ENCODE results near the gene PRPH. TPM values are rescaled to one million over a fixed set of nuclear protein-coding genes. Genes with fewer than 3 reads are reported as not detected.
A peak's percentile ranks its signal among the peaks of the same experiment; 100 is the strongest.

Gene PRPH
- total and polyA plus RNA-seq, 9 of the 15 experiments (the other 6 are each of a cell fraction or from before 2014, with no cell fraction given): 0.27 to 1.9 (median 1.3) TPM; not detected in 1

DNA sequence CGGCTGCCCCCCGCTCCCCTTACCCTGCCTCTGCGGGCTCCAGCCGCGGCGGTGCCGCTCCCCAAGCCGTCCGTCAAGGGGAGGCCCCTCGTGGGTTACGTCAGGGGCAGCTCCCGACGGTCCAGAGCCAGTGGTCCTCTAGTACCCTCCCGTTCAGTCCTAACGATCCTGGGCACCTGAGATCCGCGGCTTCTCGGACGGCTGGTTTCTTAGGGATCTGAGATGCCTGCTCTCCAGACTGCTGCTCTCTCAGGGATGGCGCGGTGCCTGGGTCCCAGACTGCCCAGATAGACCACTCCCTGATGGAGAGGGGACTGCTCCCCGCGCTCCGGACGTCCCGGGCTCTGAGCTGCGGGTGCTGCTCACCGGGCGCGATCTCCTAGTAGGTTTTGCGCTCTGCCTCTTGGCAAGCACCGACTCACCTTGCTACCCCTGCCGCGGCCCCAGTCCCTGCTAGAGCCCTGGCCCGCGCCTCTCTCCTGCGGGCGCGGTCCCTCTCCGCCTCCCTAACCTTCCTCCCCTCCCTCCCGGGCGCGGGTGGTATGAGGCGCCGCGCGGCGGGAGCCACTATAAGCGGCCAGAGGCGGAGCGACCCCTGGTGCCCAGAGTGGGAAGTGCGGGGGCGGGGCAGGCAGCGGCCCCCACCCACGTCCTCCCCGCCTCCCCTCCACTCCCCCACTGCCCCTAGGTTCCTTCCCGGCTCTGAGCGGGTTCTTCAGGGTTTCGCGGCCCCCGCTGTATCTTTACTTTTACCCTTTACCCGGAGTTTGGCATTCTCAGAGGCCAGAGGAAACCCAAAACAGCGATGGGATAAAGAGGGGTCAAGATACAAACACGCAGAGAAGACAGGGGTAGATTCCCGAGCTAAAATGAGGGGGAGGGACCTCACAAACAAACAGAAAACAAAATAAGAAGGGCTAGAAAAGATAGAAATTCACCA lies 42.0 kb downstream of the PRPH start, which contains the start of gene C1QL4 (continued):
- TF ChIP-seq, protein P1, sequence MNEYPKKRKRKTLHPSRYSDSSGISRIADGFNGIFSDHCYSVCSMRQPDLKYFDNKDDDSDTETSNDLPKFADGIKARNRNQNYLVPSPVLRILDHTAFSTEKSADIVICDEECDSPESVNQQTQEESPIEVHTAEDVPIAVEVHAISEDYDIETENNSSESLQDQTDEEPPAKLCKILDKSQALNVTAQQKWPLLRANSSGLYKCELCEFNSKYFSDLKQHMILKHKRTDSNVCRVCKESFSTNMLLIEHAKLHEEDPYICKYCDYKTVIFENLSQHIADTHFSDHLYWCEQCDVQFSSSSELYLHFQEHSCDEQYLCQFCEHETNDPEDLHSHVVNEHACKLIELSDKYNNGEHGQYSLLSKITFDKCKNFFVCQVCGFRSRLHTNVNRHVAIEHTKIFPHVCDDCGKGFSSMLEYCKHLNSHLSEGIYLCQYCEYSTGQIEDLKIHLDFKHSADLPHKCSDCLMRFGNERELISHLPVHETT (CRISPR knock-in tag; conservative IDR thresholded peaks at IDR 0.05 in 1 of 2, IDR thresholded peaks at IDR 0.05 in 1 of 2): 0 out of 4 replicates have a peak, but pooled peaks of 1 of the 2 experiments have one; percentile 32
- TF ChIP-seq KDM4B (IDR thresholded peaks at IDR 0.05; ENCODE audit: borderline replicate concordance in 2 of 2, low read depth in 1 of 2) (no peak), ZNF699 (CRISPR knock-in tag; IDR thresholded peaks at IDR 0.05; ENCODE audit: insufficient replicate concordance) (no peak), SRF (CRISPR knock-in tag; IDR thresholded peaks at IDR 0.05) (no peak), SMARCA5 (IDR thresholded peaks at IDR 0.05) (no peak)
- TF ChIP-seq, protein P2, sequence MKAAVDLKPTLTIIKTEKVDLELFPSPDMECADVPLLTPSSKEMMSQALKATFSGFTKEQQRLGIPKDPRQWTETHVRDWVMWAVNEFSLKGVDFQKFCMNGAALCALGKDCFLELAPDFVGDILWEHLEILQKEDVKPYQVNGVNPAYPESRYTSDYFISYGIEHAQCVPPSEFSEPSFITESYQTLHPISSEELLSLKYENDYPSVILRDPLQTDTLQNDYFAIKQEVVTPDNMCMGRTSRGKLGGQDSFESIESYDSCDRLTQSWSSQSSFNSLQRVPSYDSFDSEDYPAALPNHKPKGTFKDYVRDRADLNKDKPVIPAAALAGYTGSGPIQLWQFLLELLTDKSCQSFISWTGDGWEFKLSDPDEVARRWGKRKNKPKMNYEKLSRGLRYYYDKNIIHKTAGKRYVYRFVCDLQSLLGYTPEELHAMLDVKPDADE (conservative IDR thresholded peaks at IDR 0.05; ENCODE audit: control insufficient read depth, low read depth, low read length): no peak
- TF ChIP-seq, protein P3, sequence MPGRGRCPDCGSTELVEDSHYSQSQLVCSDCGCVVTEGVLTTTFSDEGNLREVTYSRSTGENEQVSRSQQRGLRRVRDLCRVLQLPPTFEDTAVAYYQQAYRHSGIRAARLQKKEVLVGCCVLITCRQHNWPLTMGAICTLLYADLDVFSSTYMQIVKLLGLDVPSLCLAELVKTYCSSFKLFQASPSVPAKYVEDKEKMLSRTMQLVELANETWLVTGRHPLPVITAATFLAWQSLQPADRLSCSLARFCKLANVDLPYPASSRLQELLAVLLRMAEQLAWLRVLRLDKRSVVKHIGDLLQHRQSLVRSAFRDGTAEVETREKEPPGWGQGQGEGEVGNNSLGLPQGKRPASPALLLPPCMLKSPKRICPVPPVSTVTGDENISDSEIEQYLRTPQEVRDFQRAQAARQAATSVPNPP (IDR thresholded peaks at IDR 0.05; ENCODE audit: borderline replicate concordance, insufficient read depth, insufficient read length): no peak
- TF ChIP-seq, protein P4, sequence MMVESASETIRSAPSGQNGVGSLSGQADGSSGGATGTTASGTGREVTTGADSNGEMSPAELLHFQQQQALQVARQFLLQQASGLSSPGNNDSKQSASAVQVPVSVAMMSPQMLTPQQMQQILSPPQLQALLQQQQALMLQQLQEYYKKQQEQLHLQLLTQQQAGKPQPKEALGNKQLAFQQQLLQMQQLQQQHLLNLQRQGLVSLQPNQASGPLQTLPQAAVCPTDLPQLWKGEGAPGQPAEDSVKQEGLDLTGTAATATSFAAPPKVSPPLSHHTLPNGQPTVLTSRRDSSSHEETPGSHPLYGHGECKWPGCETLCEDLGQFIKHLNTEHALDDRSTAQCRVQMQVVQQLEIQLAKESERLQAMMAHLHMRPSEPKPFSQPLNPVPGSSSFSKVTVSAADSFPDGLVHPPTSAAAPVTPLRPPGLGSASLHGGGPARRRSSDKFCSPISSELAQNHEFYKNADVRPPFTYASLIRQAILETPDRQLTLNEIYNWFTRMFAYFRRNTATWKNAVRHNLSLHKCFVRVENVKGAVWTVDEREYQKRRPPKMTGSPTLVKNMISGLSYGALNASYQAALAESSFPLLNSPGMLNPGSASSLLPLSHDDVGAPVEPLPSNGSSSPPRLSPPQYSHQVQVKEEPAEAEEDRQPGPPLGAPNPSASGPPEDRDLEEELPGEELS (CRISPR knock-in tag; IDR thresholded peaks at IDR 0.05; ENCODE audit: borderline replicate concordance): no peak

Measured in K562 (cell line).